Measurements from ENCODE around the gene GHDC. TPM values are rescaled to one million over a fixed set of nuclear protein-coding genes. Genes with fewer than 3 reads are reported as not detected.
A peak's percentile ranks its signal among the peaks of the same experiment; 100 is the strongest.

GHDC gene
- total and polyA plus RNA-seq, 2 of the 8 experiments (the other 6 are each of a cell fraction or from before 2014, with no cell fraction given): 7.4 to 8.1 TPM

- WGBS, 2 experiments (ENCODE audit: extremely low coverage in 1 of 2, insufficient coverage in 1 of 2, insufficient read length in 1 of 2, insufficient replicate concordance in 2 of 2, low coverage in 1 of 2, low lambda C conversion rate in 2 of 2, missing lambda C conversion rate in 1 of 2): 86% methylated on average over 2 of the region's 2 CpGs; no CpG with 5 or more reads in 1 of the 2 experiments
- FAIRE-seq: no peak
Observed at GRCh38 chr17:42181851-42182207, 12.5 kb downstream of the GHDC start.

More at GRCh38 chr17:42181851-42182207, 12.5 kb downstream of the GHDC start:
- Histone ChIP-seq H2BK12ac (ENCODE audit: low read depth, low read length) (peak overlapping the region; percentile 11; the same call in 1 of the 2 replicates), H3K79me2 (ENCODE audit: control insufficient read depth in 1 of 2, insufficient read depth in 2 of 2, low read length in 2 of 2) (no peaks in the 10 kb centered on the region), H4K8ac (ENCODE audit: extremely low read depth, insufficient read depth, low read length) (no peak overlapping the region), H2AFZ (ENCODE audit: low read length) (no peak overlapping the region), H3K14ac (ENCODE audit: insufficient read length) (no peak overlapping the region), H3K9me3 (ENCODE audit: insufficient read depth in 2 of 2, low read depth in 1 of 2, low read length in 1 of 2) (no peaks in the 10 kb centered on the region), H3K9ac (replicated peaks in 1 of 4; ENCODE audit: extremely low read depth in 1 of 4, low read depth in 3 of 4, low read length in 3 of 4) (no peak overlapping the region), H3K56ac (replicated peaks; ENCODE audit: insufficient read length, low read depth, low read length) (no peak overlapping the region), H2BK5ac (ENCODE audit: low read depth, low read length) (no peak overlapping the region), H4K20me1 (replicated peaks in 1 of 2; ENCODE audit: control insufficient read depth in 1 of 2, insufficient read depth in 2 of 2, low read length in 2 of 2) (no peaks in the 10 kb centered on the region), H2BK120ac (replicated peaks; ENCODE audit: low read depth, low read length) (no peak overlapping the region), H3K4ac (replicated peaks; ENCODE audit: insufficient read length, low read depth, low read length) (no peak overlapping the region), H2BK20ac (ENCODE audit: low read length) (no peak overlapping the region), H3K23ac (ENCODE audit: insufficient read length) (no peak overlapping the region), H3K79me1 (ENCODE audit: low read depth, low read length) (no peaks in the 10 kb centered on the region), H3K27me3 (replicated peaks in 1 of 4; ENCODE audit: control insufficient read depth in 3 of 4, extremely low read depth in 1 of 4, insufficient read depth in 3 of 4, low read length in 3 of 4) (peaks cover 7 to 57% (median 41%) of the 10 kb centered on the region in 4 experiments), H4K5ac (ENCODE audit: insufficient read length, low read depth, low read length) (no peak overlapping the region), H3K4me1 (replicated peaks in 1 of 4; ENCODE audit: control insufficient read depth in 3 of 4, insufficient read depth in 4 of 4, low read length in 3 of 4) (peaks cover 0 to 17% (median 15%) of the 10 kb centered on the region in 4 experiments; a peak in 5 of 7 replicates), H3K4me3 (ENCODE audit: extremely low read depth in 1 of 4, insufficient read depth in 2 of 4, low read depth in 3 of 4, low read length in 4 of 4) (peak overlapping the region in 1 of 4 experiments; percentile 73; a peak in 1 of 8 replicates), H3K23me2 (ENCODE audit: low read depth, low read length) (peaks cover 13% of the 10 kb centered on the region; the same call in 1 of the 2 replicates), H3K27ac (ENCODE audit: low read depth, low read length) (no peak overlapping the region), H2AK5ac (ENCODE audit: low read depth, low read length) (no peak overlapping the region), H2BK15ac (ENCODE audit: low read length) (0 out of 2 replicates have a peak overlapping the region, but pooled peaks have one; percentile 92), H3K18ac (ENCODE audit: extremely low read depth, low read length) (no peak overlapping the region), H3K4me2 (ENCODE audit: insufficient read depth in 1 of 2, low read depth in 2 of 2, low read length in 2 of 2) (peak overlapping the region in 1 of 2 experiments; percentile 92; a peak in 1 of 4 replicates), H4K91ac (replicated peaks; ENCODE audit: insufficient read length, low read length) (no peak overlapping the region), H3K36me3 (ENCODE audit: control insufficient read depth in 2 of 4, insufficient read depth in 4 of 4, low read length in 3 of 4) (no peaks in the 10 kb centered on the region)
- DNase-seq (ENCODE audit: low read depth in 1 of 2, low spot score in 2 of 2): no peak
- ChIA-PET POLR2A (ENCODE audit: partially characterized antibody) (interaction anchor here (1.2 to 1.6 kb wide), 2 partner anchors 14 to 28 kb away, joined by 3 read pairs; no protein-coding TSS in a partner anchor), CTCF (ENCODE audit: partially characterized antibody) (interaction anchor here (0.7 to 4.9 kb wide), 17 partner anchors 8 to 345 kb away, joined by 3 to 34 read pairs (median 4); partner anchors contain the start of genes DNAJC7, GHDC, KAT2A and ZNF385C)
- TF ChIP-seq CHD2 (IDR thresholded peaks at IDR 0.05; ENCODE audit: low read length) (no peak), RNF2 (IDR thresholded peaks at IDR 0.05; ENCODE audit: borderline replicate concordance, low read depth, low read length, missing control alignments, poor library complexity, severe bottlenecking) (no peak), EP300 (IDR thresholded peaks at IDR 0.05; ENCODE audit: borderline replicate concordance in 1 of 2, low read depth in 2 of 2, low read length in 2 of 2) (no peak), TBP (IDR thresholded peaks at IDR 0.05; ENCODE audit: low read depth, low read length) (no peak)
